HG02588 (cell line): ENCODE results near the gene RILP.

Source experiments
- ATAC-seq: cut with Tn5 transposase; IDR thresholded peaks from one replicate; pipeline ENCODE4 v1.9.1; 2021; ENCODE audit warnings: mild to moderate bottlenecking, moderate library complexity; ENCODE audit not compliant: unreplicated experiment

The RILP gene

GRCh38 chr17:1604831-1605528, 44.7 kb downstream of the RILP start:
- no peak for ATAC-seq

GRCh38 chr17:1601571-1601970, 48.1 kb downstream of the RILP start:
- ATAC-seq: no peak

GRCh38 chr17:1598399-1599095, 51.1 kb downstream of the RILP start:
- ATAC-seq: no peak

DNA sequence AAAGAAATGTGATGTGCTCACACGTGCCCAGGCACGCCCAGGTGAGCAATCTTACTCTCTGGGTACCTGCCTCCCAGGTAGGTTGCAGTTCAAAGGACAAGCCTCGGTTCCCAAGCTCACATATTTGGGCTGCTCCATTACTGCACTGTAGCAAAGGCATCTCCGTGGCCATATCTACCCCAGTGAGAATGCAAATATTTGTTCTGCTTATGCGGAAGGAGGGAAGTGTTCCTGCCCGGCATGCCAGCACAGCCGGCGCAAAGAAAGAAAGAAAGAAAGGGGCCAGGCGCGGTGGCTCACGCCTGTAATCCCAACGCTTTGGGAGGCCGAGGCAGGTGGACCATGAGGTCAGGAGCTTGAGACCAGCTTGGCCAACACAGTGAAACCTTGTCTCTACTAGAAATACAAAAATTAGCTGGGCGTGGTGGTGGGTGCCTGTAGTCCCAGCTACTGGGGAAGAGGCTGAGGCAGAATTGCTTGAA, 51.8 kb downstream of the RILP start:
- ATAC-seq: no peak
